ENCODE results near the gene TNFAIP8L3. TPM values are rescaled to one million over a fixed set of nuclear protein-coding genes. Genes with fewer than 3 reads are reported as not detected.

TNFAIP8L3 gene
- total and polyA plus RNA-seq, 2 donors: 0.47 to 4.7 TPM

DNA sequence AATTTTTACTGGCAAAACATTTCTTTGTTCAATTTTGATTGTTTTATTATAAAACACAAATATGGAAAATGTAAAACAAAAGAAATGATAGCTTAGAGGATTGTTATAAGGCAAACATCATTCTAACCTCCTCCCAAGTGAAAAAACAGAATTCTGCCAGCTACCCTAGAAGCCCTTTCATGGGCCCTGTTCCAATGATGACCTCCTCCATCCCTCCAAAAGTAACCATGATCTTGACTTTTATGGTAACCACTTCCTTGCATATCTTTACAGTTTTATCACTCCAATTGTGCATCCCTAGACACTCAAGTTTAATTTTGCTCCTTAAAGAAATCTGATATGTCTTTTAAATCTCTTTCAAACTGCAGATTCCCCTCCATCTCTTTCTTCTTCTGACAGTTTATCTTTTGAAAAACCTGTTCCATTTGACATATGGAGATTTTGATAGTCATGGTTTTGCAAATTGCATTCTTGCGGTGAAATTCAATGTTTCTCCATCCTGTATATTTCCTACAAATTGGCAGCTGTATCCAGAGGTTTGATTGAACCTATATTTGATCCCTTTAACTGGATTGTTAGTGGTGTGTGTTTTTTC is 27.0 kb upstream of the TNFAIP8L3 start:
- no peaks in the 10 kb centered on the region for H3K9me3 ChIP-seq (ENCODE audit: control insufficient read depth in 2 of 2, insufficient read depth in 1 of 2, low read length in 1 of 2)
- DNase-seq (ENCODE audit: low read depth in 6 of 9, low spot score in 9 of 9): no peak
- 97% methylated on average over 1 of the region's 1 CpG for WGBS
- H3K27me3 ChIP-seq (ENCODE audit: control insufficient read depth in 2 of 2, insufficient read depth in 1 of 2, low read length in 1 of 2): no peaks in the 10 kb centered on the region
- H3K27ac ChIP-seq (ENCODE audit: low read depth in 1 of 2, low read length in 1 of 2): no peak overlapping the region
- H3K36me3 ChIP-seq (ENCODE audit: control insufficient read depth in 2 of 2, insufficient read depth in 2 of 2, low read length in 1 of 2): no peaks in the 10 kb centered on the region
- H3K4me3 ChIP-seq (ENCODE audit: low read length in 2 of 2): no peak overlapping the region
- H3K4me1 ChIP-seq (ENCODE audit: control insufficient read depth in 2 of 2, insufficient read depth in 2 of 2, low read length in 2 of 2): no peaks in the 10 kb centered on the region

DNA sequence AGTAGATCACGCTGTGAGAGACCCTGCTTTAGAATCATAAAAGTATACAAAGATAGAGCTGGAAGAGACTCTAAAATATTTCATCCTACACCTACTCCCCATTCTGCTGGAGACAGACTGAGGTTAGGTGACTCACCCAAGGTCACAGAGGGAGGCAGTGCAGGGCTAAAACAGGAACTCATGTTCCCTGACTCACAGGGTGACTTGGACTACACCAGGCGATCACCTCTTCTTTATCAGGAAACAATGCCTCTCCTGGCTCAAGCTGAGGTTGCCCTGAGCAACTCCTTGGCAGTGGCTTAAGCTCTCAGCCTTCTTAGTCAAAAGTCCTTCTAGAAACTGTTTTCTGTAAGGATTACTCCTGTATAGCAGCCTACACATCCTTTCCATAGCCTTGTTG is 26.4 kb upstream of the TNFAIP8L3 start:
- H3K9me3 ChIP-seq (ENCODE audit: control insufficient read depth in 2 of 2, insufficient read depth in 1 of 2, low read length in 1 of 2): no peaks in the 10 kb centered on the region
- no peaks in the 10 kb centered on the region for H3K27me3 ChIP-seq (ENCODE audit: control insufficient read depth in 2 of 2, insufficient read depth in 1 of 2, low read length in 1 of 2)
- H3K36me3 ChIP-seq (ENCODE audit: control insufficient read depth in 2 of 2, insufficient read depth in 2 of 2, low read length in 1 of 2): no peaks in the 10 kb centered on the region
- H3K27ac ChIP-seq (ENCODE audit: low read depth in 1 of 2, low read length in 1 of 2): no peak overlapping the region
- H3K4me3 ChIP-seq (ENCODE audit: low read length in 2 of 2): no peak overlapping the region
- DNase-seq (ENCODE audit: low read depth in 6 of 9, low spot score in 9 of 9): no peak
- H3K4me1 ChIP-seq (ENCODE audit: control insufficient read depth in 2 of 2, insufficient read depth in 2 of 2, low read length in 2 of 2): no peaks in the 10 kb centered on the region
- WGBS: 91% methylated on average over 2 of the region's 2 CpGs

GRCh38 chr15:51119120-51119519 is 24.4 kb upstream of the TNFAIP8L3 start:
- H3K4me1 ChIP-seq (ENCODE audit: control insufficient read depth in 2 of 2, insufficient read depth in 2 of 2, low read length in 2 of 2): no peaks in the 10 kb centered on the region
- no peaks in the 10 kb centered on the region for H3K36me3 ChIP-seq (ENCODE audit: control insufficient read depth in 2 of 2, insufficient read depth in 2 of 2, low read length in 1 of 2)
- no peak overlapping the region for H3K27ac ChIP-seq (ENCODE audit: low read depth in 1 of 2, low read length in 1 of 2)
- DNase-seq (ENCODE audit: low read depth in 6 of 9, low spot score in 9 of 9): no peak
- no peak overlapping the region for H3K4me3 ChIP-seq (ENCODE audit: low read length in 2 of 2)
- no peaks in the 10 kb centered on the region for H3K9me3 ChIP-seq (ENCODE audit: control insufficient read depth in 2 of 2, insufficient read depth in 1 of 2, low read length in 1 of 2)
- WGBS: 62% methylated on average over 3 of the region's 3 CpGs
- H3K27me3 ChIP-seq (ENCODE audit: control insufficient read depth in 2 of 2, insufficient read depth in 1 of 2, low read length in 1 of 2): no peaks in the 10 kb centered on the region

DNA sequence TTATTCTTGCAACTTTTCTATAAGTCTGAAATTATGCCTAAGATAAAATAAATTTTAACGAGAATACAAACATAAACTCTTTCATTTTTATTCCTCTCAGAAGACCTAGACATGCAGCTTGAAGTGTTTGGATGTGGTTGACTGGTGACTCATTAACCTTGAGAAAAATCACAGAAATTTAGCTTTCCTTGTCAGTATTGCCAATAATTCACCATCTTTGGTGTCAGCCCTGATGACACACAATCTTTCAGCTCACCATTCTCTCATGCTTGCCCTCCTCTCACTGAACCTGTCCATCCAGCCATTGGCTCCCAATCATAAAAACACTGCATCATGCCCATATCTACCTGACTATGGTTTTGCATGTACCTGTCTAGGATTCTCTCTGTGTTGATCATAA is 22.6 kb upstream of the TNFAIP8L3 start:
- Histone ChIP-seq H3K36me3 (ENCODE audit: control insufficient read depth in 2 of 2, insufficient read depth in 2 of 2, low read length in 1 of 2) (no peaks in the 10 kb centered on the region), H3K4me3 (ENCODE audit: low read length in 2 of 2) (no peak overlapping the region), H3K27ac (ENCODE audit: low read depth in 1 of 2, low read length in 1 of 2) (no peak overlapping the region), H3K9me3 (ENCODE audit: control insufficient read depth in 2 of 2, insufficient read depth in 1 of 2, low read length in 1 of 2) (no peaks in the 10 kb centered on the region), H3K4me1 (ENCODE audit: control insufficient read depth in 2 of 2, insufficient read depth in 2 of 2, low read length in 2 of 2) (no peaks in the 10 kb centered on the region), H3K27me3 (ENCODE audit: control insufficient read depth in 2 of 2, insufficient read depth in 1 of 2, low read length in 1 of 2) (no peaks in the 10 kb centered on the region)
- 95% methylated on average over 1 of the region's 1 CpG for WGBS
- DNase-seq (ENCODE audit: low read depth in 6 of 9, low spot score in 9 of 9): no peak

GRCh38 chr15:51114437-51115119 is 19.9 kb upstream of the TNFAIP8L3 start:
- no peak overlapping the region for H3K27ac ChIP-seq (ENCODE audit: low read depth in 1 of 2, low read length in 1 of 2)
- 89% methylated on average over 5 of the region's 5 CpGs for WGBS
- H3K4me1 ChIP-seq (ENCODE audit: control insufficient read depth in 2 of 2, insufficient read depth in 2 of 2, low read length in 2 of 2): no peaks in the 10 kb centered on the region
- no peaks in the 10 kb centered on the region for H3K36me3 ChIP-seq (ENCODE audit: control insufficient read depth in 2 of 2, insufficient read depth in 2 of 2, low read length in 1 of 2)
- H3K9me3 ChIP-seq (ENCODE audit: control insufficient read depth in 2 of 2, insufficient read depth in 1 of 2, low read length in 1 of 2): no peaks in the 10 kb centered on the region
- H3K4me3 ChIP-seq (ENCODE audit: low read length in 2 of 2): no peak overlapping the region
- DNase-seq (ENCODE audit: low read depth in 6 of 9, low spot score in 9 of 9): no peak
- H3K27me3 ChIP-seq (ENCODE audit: control insufficient read depth in 2 of 2, insufficient read depth in 1 of 2, low read length in 1 of 2): no peaks in the 10 kb centered on the region

GRCh38 chr15:51112078-51112477 is 17.4 kb upstream of the TNFAIP8L3 start:
- H3K27ac ChIP-seq (ENCODE audit: low read depth in 1 of 2, low read length in 1 of 2): no peak overlapping the region

GRCh38 chr15:51111061-51111460 is 16.4 kb upstream of the TNFAIP8L3 start:
- no peak for DNase-seq (ENCODE audit: low read depth in 6 of 9, low spot score in 9 of 9)
- WGBS: 89% methylated on average over 2 of the region's 2 CpGs
- Histone ChIP-seq H3K4me3 (ENCODE audit: low read length in 2 of 2) (no peak overlapping the region), H3K36me3 (ENCODE audit: control insufficient read depth in 2 of 2, insufficient read depth in 2 of 2, low read length in 1 of 2) (no peaks in the 10 kb centered on the region), H3K9me3 (ENCODE audit: control insufficient read depth in 2 of 2, insufficient read depth in 1 of 2, low read length in 1 of 2) (no peaks in the 10 kb centered on the region), H3K27ac (ENCODE audit: low read depth in 1 of 2, low read length in 1 of 2) (no peak overlapping the region), H3K4me1 (ENCODE audit: control insufficient read depth in 2 of 2, insufficient read depth in 2 of 2, low read length in 2 of 2) (no peaks in the 10 kb centered on the region), H3K27me3 (ENCODE audit: control insufficient read depth in 2 of 2, insufficient read depth in 1 of 2, low read length in 1 of 2) (peaks cover 0 to 2% of the 10 kb centered on the region in 2 donors)

More at GRCh38 chr15:51112078-51112477, 17.4 kb upstream of the TNFAIP8L3 start:
- Histone ChIP-seq H3K36me3 (ENCODE audit: control insufficient read depth in 2 of 2, insufficient read depth in 2 of 2, low read length in 1 of 2) (no peaks in the 10 kb centered on the region), H3K27me3 (ENCODE audit: control insufficient read depth in 2 of 2, insufficient read depth in 1 of 2, low read length in 1 of 2) (peaks cover 0 to 2% of the 10 kb centered on the region in 2 donors), H3K9me3 (ENCODE audit: control insufficient read depth in 2 of 2, insufficient read depth in 1 of 2, low read length in 1 of 2) (no peaks in the 10 kb centered on the region), H3K4me3 (ENCODE audit: low read length in 2 of 2) (no peak overlapping the region), H3K4me1 (ENCODE audit: control insufficient read depth in 2 of 2, insufficient read depth in 2 of 2, low read length in 2 of 2) (no peaks in the 10 kb centered on the region)
- 98% methylated on average over 1 of the region's 1 CpG for WGBS
- no peak for DNase-seq (ENCODE audit: low read depth in 6 of 9, low spot score in 9 of 9)

DNA sequence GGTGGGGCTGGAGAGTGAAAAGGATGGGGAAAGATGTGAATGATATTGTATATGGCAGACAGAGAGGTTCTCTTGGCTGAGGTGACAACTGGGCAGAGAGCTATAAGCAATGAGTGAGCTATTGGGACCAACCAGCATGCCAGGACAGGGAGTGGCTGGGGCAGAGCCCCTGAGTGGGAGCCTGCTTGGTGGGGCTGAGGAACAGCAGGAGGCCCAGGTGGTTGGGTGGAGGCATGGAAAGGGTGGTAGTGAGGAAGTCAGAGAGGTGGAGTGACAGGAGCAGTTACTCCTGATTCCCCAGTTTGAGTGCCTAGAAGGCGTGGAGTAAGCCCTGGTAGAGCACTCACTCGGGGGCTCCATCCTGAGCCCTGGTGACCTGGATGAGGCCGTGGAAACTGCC is 15.5 kb upstream of the TNFAIP8L3 start:
- Histone ChIP-seq H3K27me3 (ENCODE audit: control insufficient read depth in 2 of 2, insufficient read depth in 1 of 2, low read length in 1 of 2) (peaks cover 0 to 2% of the 10 kb centered on the region in 2 donors), H3K36me3 (ENCODE audit: control insufficient read depth in 2 of 2, insufficient read depth in 2 of 2, low read length in 1 of 2) (no peaks in the 10 kb centered on the region), H3K4me3 (ENCODE audit: low read length in 2 of 2) (no peak overlapping the region), H3K9me3 (ENCODE audit: control insufficient read depth in 2 of 2, insufficient read depth in 1 of 2, low read length in 1 of 2) (no peaks in the 10 kb centered on the region), H3K27ac (ENCODE audit: low read depth in 1 of 2, low read length in 1 of 2) (no peak overlapping the region), H3K4me1 (ENCODE audit: control insufficient read depth in 2 of 2, insufficient read depth in 2 of 2, low read length in 2 of 2) (no peaks in the 10 kb centered on the region)
- WGBS: 98% methylated on average over 3 of the region's 3 CpGs
- no peak for DNase-seq (ENCODE audit: low read depth in 6 of 9, low spot score in 9 of 9)

DNA sequence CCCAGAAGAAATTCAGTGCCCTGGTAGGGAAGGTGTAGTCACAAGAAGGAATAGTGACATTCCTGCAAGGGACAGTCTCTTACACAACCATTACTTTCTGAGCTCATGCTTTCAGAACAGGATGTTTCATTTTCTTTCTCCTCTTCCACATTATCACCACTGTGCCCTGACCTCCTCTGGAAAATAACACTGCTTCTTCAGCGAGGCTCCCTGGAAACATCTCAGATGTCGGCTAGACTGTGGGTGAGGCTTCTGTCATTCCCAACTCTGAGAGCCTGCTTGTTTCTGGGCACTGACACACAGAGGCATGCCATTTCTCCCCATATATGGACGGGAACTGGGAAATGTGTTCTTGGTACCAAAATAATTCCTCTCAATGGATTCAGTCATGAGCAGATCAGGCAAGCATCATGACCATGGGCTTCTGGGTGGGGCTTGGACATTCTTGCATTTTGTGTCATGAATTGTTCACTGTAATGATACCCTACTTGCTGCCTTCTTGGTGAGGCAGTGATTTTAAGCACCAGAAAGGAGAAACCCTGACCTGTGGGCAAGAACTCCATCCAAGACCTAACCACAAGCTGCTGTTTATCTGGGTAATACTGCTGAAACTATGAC is 14.3 kb upstream of the TNFAIP8L3 start:
- H3K27ac ChIP-seq (ENCODE audit: low read depth in 1 of 2, low read length in 1 of 2): no peak overlapping the region
- no peaks in the 10 kb centered on the region for H3K4me1 ChIP-seq (ENCODE audit: control insufficient read depth in 2 of 2, insufficient read depth in 2 of 2, low read length in 2 of 2)
- DNase-seq (ENCODE audit: low read depth in 6 of 9, low spot score in 9 of 9): no peak
- H3K4me3 ChIP-seq (ENCODE audit: low read length in 2 of 2): no peak overlapping the region
- no peaks in the 10 kb centered on the region for H3K9me3 ChIP-seq (ENCODE audit: control insufficient read depth in 2 of 2, insufficient read depth in 1 of 2, low read length in 1 of 2)
- no peaks in the 10 kb centered on the region for H3K36me3 ChIP-seq (ENCODE audit: control insufficient read depth in 2 of 2, insufficient read depth in 2 of 2, low read length in 1 of 2)
- WGBS: 88% methylated on average over 3 of the region's 3 CpGs
- peaks cover 0 to 9% of the 10 kb centered on the region in 2 donors for H3K27me3 ChIP-seq (ENCODE audit: control insufficient read depth in 2 of 2, insufficient read depth in 1 of 2, low read length in 1 of 2)
